Panc1 (cell line): ENCODE measurements around the gene TMEM100. TPM values are rescaled to one million over a fixed set of nuclear protein-coding genes. Genes with fewer than 3 reads are reported as not detected.

Experiments
- ATAC-seq: fragments of 200-7000 bp; cut with Tn5 transposase; 2 replicates; pipeline ENCODE4 v1.9.1; 2020; ENCODE audit warnings: mild to moderate bottlenecking, moderate library complexity
- BruUV-seq: library from RNA; stranded (reverse); fragments of 400-500 nt; replicated peaks from 2 replicates; lab custom pipeline; 2021; lab: Mats Ljungman, UMichigan
- CTCF ChIA-PET: fragments of 300-600 bp; sonication (Branson Sonifier 250); formaldehyde crosslinking; loops from one replicate; lab custom pipeline; 2022; ENCODE audit warnings: antibody characterized with exemption; lab: Charles Lee
- POLR2A ChIA-PET: fragments of 300-600 bp; sonication (Branson Sonifier 250); formaldehyde crosslinking; loops from one replicate; lab custom pipeline; 2022; ENCODE audit warnings: antibody characterized with exemption; lab: Charles Lee
- DNase-seq: peaks from one replicate; pipeline ENCODE4 v3.0.0-alpha.2; 2010; ENCODE audit warnings: low read depth, low spot score
- H3K27ac ChIP-seq: 2 replicates; pipeline ENCODE4 v1.5.1; 2011; ENCODE audit warnings: mild to moderate bottlenecking, low read length, inconsistent platforms
- H3K27me3 ChIP-seq: fragments of 200-500 bp; sonication (Bioruptor generic); 2 replicates; pipeline ENCODE4 v1.6.0; 2014; ENCODE audit warnings: low read length, inconsistent platforms; ENCODE audit not compliant: control insufficient read depth, insufficient read depth
- H3K36me3 ChIP-seq: fragments of 200-500 bp; sonication (Bioruptor generic); 2 replicates; pipeline ENCODE4 v1.5.1; 2014; ENCODE audit warnings: inconsistent platforms, mild to moderate bottlenecking, low read length, moderate library complexity; ENCODE audit not compliant: control insufficient read depth, insufficient read depth
- H3K4me1 ChIP-seq: 2 replicates; pipeline ENCODE4 v1.5.1; 2011; ENCODE audit warnings: inconsistent platforms, mild to moderate bottlenecking, low read length, moderate library complexity; ENCODE audit not compliant: control insufficient read depth, insufficient read depth
- H3K4me3 ChIP-seq, 2 experiments: 2 replicates each; pipeline ENCODE4 v1.5.1; 2011 to 2012; ENCODE audit warnings: low read depth in 2 of 2, low read length in 2 of 2, mild to moderate bottlenecking in 2 of 2, inconsistent platforms in 1 of 2, moderate library complexity in 1 of 2
- H3K9me3 ChIP-seq: fragments of 200-500 bp; sonication (Bioruptor generic); 2 replicates; pipeline ENCODE4 v1.5.1; 2014; ENCODE audit warnings: low read depth, mild to moderate bottlenecking, inconsistent platforms, low read length, moderate library complexity; ENCODE audit not compliant: control insufficient read depth, insufficient read depth
- CTCF ChIP-seq: fragments of 450-650 bp; IDR thresholded peaks from 2 replicates; pipeline ENCODE4 v1.5.1; 2017; ENCODE audit warnings: mild to moderate bottlenecking
- POLR2AphosphoS5 ChIP-seq: IDR thresholded peaks from 2 replicates; pipeline ENCODE4 v1.6.1; 2012; ENCODE audit warnings: mild to moderate bottlenecking, low read depth, low read length, moderate library complexity
- SIN3A ChIP-seq: IDR thresholded peaks from 2 replicates; pipeline ENCODE4 v1.6.1; 2012; ENCODE audit warnings: low read depth, mild to moderate bottlenecking, low read length, moderate library complexity, borderline replicate concordance; ENCODE audit not compliant: insufficient read depth
- TCF7L2 ChIP-seq: IDR thresholded peaks from 2 replicates; pipeline ENCODE4 v1.6.1; 2011; ENCODE audit warnings: mild to moderate bottlenecking, low read depth, low read length, inconsistent platforms
- in situ Hi-C: cut with HindIII; loops from 2 replicates; pipeline ENCODE4 v1.10.0; 2016; ENCODE audit warnings: low sequenced_read_pairs, low pct_unique_long_range_greater_than_20kb
- intact Hi-C: fragments of 100-400 bp; cut with micrococcal nuclease; formaldehyde crosslinking; loops from one replicate; pipeline ENCODE4 v1.10.0; 2022; ENCODE audit not compliant: unreplicated experiment
- total RNA-seq: library from RNA; stranded (reverse); gene quantifications from one replicate; pipeline ENCODE4 v1.2.1, GENCODE V29; 2021; ENCODE audit not compliant: unreplicated experiment
- TF ChIP-seq, protein P1 (sequence below), 2 experiments: IDR thresholded peaks; 2 replicates each; pipeline ENCODE4 v1.6.1; 2011 to 2012; ENCODE audit warnings: low read depth in 2 of 2, control low read depth in 1 of 2, low read length in 1 of 2, mild to moderate bottlenecking in 1 of 2, moderate library complexity in 1 of 2; ENCODE audit not compliant: insufficient read depth in 1 of 2

TMEM100 gene
- total RNA-seq, 1 experiment from 2014 or later = 0.10 TPM

- TF ChIP-seq, protein P1, sequence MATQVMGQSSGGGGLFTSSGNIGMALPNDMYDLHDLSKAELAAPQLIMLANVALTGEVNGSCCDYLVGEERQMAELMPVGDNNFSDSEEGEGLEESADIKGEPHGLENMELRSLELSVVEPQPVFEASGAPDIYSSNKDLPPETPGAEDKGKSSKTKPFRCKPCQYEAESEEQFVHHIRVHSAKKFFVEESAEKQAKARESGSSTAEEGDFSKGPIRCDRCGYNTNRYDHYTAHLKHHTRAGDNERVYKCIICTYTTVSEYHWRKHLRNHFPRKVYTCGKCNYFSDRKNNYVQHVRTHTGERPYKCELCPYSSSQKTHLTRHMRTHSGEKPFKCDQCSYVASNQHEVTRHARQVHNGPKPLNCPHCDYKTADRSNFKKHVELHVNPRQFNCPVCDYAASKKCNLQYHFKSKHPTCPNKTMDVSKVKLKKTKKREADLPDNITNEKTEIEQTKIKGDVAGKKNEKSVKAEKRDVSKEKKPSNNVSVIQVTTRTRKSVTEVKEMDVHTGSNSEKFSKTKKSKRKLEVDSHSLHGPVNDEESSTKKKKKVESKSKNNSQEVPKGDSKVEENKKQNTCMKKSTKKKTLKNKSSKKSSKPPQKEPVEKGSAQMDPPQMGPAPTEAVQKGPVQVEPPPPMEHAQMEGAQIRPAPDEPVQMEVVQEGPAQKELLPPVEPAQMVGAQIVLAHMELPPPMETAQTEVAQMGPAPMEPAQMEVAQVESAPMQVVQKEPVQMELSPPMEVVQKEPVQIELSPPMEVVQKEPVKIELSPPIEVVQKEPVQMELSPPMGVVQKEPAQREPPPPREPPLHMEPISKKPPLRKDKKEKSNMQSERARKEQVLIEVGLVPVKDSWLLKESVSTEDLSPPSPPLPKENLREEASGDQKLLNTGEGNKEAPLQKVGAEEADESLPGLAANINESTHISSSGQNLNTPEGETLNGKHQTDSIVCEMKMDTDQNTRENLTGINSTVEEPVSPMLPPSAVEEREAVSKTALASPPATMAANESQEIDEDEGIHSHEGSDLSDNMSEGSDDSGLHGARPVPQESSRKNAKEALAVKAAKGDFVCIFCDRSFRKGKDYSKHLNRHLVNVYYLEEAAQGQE (IDR thresholded peaks at IDR 0.05; ENCODE audit: insufficient read depth in 1 of 2, low read depth in 2 of 2, low read length in 1 of 2) = no peak
- TF ChIP-seq CTCF = peak; percentile 69
- ATAC-seq (peak; percentile 87), DNase-seq (no peak)
- H3K27me3 ChIP-seq = no peaks in the 10 kb centered on the region
- no peak overlapping the region for H3K27ac ChIP-seq
- in situ Hi-C loops (no loop called here), intact Hi-C loops (loop anchor here (1.0 to 10.0 kb wide), 2 partner anchors 166 to 244 kb away; no protein-coding TSS in a partner anchor)
- POLR2A ChIA-PET = interaction anchor here (0.7 kb wide), 1 partner anchor 37 kb away, joined by 3 read pairs; no protein-coding TSS in a partner anchor
- H3K9me3 ChIP-seq = no peaks in the 10 kb centered on the region
- no peak overlapping the region for H3K4me3 ChIP-seq
- H3K36me3 ChIP-seq = no peaks in the 10 kb centered on the region
- 0 out of 2 replicates have a peak, but pooled peaks cover 5% of the 10 kb centered on the region for H3K4me1 ChIP-seq
- CTCF ChIA-PET = interaction anchor here (0.6 to 1.0 kb wide), 7 partner anchors 28 to 449 kb away, joined by 3 to 5 read pairs (median 4); no protein-coding TSS in a partner anchor
- BruUV-seq = no TSS peak
Observed at GRCh38 chr17:55770196-55770870, 47.7 kb upstream of the TMEM100 start.

GRCh38 chr17:55769625-55770000, 46.9 kb upstream of the TMEM100 start:
- BruUV-seq = no TSS peak
- in situ Hi-C loops (no loop called here), intact Hi-C loops (no loop called here)
- H3K27me3 ChIP-seq = no peaks in the 10 kb centered on the region
- H3K4me1 ChIP-seq = 0 out of 2 replicates have a peak, but pooled peaks cover 5% of the 10 kb centered on the region
- H3K27ac ChIP-seq = no peak overlapping the region
- DNase-seq = no peak
- no peaks in the 10 kb centered on the region for H3K36me3 ChIP-seq
- H3K9me3 ChIP-seq = no peaks in the 10 kb centered on the region
- ATAC-seq = peak; percentile 55
- CTCF ChIA-PET = interaction anchor here (0.6 to 1.0 kb wide), 3 partner anchors 19 to 168 kb away, joined by 3 to 4 read pairs (median 3); partner anchors contain the start of gene PCTP
- H3K4me3 ChIP-seq = no peak overlapping the region
- TF ChIP-seq CTCF (no peak), POLR2AphosphoS5 (no peak), SIN3A (no peak), TCF7L2 (no peak)
- TF ChIP-seq, protein P1 (IDR thresholded peaks at IDR 0.05; ENCODE audit: insufficient read depth in 1 of 2, low read depth in 2 of 2, low read length in 1 of 2) = no peak
- POLR2A ChIA-PET = no interaction called here
